Stimulated activated CD8-positive, alpha-beta memory T cell treated with anti-CD3 and anti-CD28 coated beads, Interleukin-12 subunit alpha, Interleukin-12 subunit beta, amount 100 ng/mL, for 1 hour (primary cell): Measurements from ENCODE around the gene ERC2.

Experiments
- DNase-seq: peaks from one replicate; pipeline ENCODE4 v3.0.0-alpha.2; 2020; ENCODE audit warnings: low read depth

Gene ERC2

DNA sequence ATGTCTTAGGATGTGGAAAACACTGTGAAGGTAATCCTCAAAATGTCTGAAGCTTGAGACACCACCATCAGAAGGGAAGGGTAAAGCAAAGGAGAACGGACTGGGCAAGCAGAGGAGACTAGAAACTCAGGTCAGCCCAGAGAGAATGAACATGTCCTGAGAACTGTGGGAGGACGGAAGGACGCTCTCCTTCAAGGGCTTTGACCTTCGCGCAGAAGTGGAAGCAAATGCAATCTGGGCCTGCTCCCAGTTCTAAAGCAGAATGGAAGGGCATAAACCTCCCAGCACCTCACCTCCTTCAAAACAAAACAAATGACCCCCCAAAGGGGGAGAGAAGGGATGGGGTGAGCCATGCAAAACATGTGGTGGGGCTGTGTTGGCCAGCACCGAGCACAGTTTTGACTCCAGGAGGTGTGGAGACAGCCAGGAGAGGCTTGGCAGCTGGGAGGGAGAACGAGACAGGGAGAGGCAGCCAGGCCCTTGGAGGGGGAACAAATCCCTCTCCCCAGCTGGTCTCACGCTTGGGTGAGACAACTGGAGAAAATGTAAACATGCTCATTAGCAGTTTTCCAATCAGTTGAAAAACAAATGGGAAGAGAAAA, 758.8 kb downstream of the ERC2 start:
- DNase-seq, result no peak

GRCh38 chr3:55708921-55709320, 759.3 kb downstream of the ERC2 start:
- DNase-seq, result no peak

- DNase-seq, result no peak
These were observed 760.0 kb downstream of the ERC2 start for GRCh38 chr3:55708242-55708641.

DNA sequence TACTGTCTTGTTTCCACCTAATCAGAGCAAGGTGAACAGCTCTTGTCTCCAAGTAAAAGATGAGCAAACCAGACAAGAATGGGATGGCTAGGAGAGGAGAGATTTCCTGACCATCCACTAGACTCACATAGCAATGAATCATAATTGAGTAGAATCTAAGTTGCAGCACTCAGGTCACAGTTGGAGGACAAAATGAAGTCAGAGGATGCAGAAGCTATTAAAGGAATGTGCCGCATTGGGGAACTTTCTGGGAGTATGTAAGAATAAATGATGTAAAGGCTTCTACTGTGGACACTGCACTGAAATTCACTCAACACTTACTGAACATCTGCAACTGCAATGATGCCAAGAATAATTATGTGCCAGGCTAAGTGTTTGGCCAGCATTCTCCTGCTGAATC, 763.7 kb downstream of the ERC2 start:
- no peak for DNase-seq

GRCh38 chr3:55702822-55703221, 765.4 kb downstream of the ERC2 start:
- no peak for DNase-seq

- no peak for DNase-seq
These were observed 766.3 kb downstream of the ERC2 start for GRCh38 chr3:55701997-55702396.

- DNase-seq, result no peak
These were observed 769.4 kb downstream of the ERC2 start for GRCh38 chr3:55698831-55699230.

- DNase-seq, result no peak
These were observed 770.9 kb downstream of the ERC2 start for GRCh38 chr3:55697177-55697865.

DNA sequence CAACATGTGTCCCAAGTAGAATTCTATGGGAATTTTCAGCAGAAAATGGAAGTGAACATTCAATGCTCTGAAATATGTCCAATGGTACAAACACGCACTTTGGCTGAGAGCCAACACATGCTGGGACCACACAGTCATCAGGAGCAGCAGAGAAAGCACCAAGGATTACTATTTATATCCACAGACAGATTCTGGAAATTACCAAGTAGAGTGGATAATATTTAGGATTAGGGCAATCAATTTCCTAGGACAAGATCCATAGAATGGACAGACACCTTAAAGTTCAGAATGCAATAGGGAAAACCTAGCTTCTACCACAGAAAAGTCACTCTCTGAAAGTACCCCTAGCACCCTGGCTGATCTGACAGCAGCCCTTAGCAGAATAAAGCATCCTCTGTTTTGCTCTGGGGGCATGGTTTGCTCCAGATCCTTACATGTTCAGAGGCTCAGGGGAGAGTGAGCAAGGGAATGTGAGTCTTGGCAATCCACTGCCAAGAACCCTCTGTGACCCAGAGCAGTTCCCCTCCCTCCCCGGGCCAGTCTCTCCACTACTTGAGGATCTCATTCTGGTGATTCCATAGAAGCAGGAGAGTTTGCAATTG, 775.2 kb downstream of the ERC2 start:
- DNase-seq, result no peak

GRCh38 chr3:55692295-55692956, 775.8 kb downstream of the ERC2 start:
- no peak for DNase-seq

- no peak for DNase-seq
These were observed 777.1 kb downstream of the ERC2 start for GRCh38 chr3:55691141-55691540.

DNA sequence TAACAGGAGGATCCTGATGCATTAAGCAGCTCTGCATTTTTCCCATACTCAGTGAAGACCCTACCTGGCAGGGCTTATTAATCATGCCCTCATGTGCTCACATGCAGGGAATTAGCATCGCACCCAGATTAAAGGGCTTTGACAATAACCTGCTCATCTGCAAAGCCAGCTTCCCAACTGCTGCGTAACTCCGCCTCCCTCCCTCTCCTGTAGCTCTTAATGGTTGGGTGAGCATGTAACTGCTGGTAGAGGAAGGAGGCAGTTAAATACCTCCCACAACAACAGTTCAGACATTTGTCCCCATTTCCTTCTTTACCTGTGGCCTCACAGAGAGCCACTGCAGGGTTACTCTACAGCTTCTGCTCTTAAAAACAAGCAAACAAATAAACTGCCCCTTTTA, 777.5 kb downstream of the ERC2 start:
- no peak for DNase-seq

DNA sequence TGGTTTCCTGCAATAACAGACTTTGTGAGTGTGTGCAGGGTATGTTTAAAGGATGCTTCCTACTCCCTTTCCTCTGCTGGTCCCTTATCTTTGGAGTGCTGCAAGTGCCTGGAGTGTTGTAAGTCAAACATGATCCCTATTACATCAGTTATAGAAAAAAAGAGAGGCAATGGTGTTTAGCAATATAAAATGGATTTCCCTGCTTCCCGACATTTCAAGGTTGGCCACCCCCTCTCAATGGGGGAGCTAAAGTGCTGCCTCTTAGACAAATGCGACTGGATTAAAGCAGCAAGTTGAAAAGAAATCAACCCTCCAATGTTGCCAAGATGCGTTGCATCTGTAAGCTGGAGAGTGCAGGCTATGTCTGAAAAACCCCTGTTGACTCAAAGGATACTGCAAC, 778.1 kb downstream of the ERC2 start:
- no peak for DNase-seq

DNA sequence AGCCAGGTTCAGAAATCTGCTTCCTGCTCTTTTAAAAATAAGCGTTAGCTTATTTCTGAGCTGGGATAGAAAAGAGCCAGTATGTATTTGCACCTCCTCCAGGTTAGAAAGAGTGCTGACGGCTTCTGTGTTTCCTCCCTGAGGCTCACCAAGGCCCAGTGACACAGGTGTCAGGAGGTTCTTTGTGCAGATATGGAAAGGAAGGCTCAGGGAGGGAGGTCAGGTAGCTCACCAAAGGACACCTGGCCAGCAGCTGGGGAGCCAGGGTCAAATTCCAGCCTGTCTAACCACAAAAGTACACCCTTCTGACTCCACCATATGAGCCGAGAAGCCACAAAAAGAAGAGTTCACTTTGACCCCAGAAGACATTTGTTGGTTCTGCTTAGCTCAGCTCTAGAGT, 780.1 kb downstream of the ERC2 start:
- no peak for DNase-seq

GRCh38 chr3:55687526-55687925, 780.7 kb downstream of the ERC2 start:
- DNase-seq, result no peak

- DNase-seq, result no peak
These were observed 781.6 kb downstream of the ERC2 start for GRCh38 chr3:55686426-55687254.

- DNase-seq, result no peak
These were observed 784.5 kb downstream of the ERC2 start for GRCh38 chr3:55683666-55684270.

DNA sequence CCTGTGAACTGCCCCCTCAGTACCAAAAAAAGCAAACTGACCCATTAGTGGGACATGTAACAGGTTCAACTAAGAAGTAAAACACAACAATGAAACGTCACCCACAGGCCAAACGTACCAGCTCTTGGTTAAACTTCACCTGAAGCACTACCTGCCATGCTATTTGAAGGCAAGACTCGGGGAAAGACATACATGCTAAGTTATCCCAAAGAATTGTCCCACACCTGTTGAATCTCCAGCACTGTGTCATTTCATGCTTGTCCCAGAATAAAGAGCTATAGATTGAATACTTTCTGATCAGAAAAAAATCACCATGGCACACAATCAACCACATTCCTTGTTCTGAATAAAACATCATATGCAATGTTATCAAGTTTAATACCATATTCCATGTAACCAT, 785.8 kb downstream of the ERC2 start:
- DNase-seq, result no peak

DNA sequence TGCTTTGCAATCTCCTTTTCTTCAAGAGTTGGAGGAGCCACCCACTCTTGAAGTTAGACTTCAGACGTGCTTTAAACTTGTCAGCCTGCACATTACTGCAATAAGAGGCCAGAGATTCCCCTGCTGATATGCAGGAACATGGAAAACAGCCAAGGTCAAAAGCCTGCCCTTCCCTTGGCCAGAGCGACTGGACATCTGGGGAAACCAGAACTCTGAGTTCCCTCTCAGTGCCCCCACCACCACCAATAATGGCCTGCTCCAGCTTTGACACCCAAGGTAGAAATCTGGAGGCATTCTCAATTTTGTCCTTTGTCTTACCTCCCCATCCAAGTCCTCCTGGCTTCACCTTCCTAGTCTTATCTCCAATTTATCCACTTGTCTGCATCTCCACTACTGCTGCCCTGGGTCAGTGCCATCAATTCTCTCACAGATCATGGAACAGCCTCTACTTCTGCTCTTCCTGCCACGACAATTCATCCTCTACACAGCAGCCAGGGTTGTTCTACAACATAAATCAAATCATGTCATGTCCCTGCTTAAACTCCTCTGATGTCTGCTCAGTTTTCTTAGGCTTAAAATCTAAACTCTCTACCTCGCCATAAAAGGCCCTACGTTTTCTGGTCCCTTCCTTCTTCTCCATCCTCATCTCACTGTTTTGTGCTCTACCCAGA, 789.6 kb downstream of the ERC2 start:
- DNase-seq, result no peak

- no peak for DNase-seq
These were observed 791.6 kb downstream of the ERC2 start for GRCh38 chr3:55676643-55677042.

- DNase-seq, result no peak
These were observed 792.8 kb downstream of the ERC2 start for GRCh38 chr3:55675478-55675877.
